ENCODE data around the gene PTOV1.

DNA sequence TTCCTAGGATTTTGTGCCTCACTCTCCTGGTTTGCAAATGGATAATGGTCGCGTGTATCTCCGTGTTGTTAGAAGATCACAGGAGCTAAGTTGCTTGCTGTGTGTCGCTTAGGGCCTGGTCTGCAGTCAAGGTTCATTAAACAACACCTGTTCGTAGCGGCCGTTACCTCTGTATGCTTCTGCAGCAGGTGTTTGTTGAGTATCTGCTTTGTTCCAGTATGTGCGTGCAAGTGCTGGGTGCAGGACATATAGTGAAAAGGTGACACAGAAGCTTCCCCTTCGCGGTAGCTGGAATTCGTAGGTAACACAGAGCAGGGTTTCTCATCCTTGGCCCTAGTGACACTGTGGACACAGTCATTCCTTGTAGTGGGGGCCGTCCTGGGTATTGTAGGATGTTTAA lies 27.5 kb upstream of the PTOV1 start:
- no peak for TF ChIP-seq RELA (CRISPR knock-in tag; IDR thresholded peaks at IDR 0.05; ENCODE audit: borderline replicate concordance)
- TF ChIP-seq SMAD3 (CRISPR knock-in tag; IDR thresholded peaks at IDR 0.05; ENCODE audit: borderline replicate concordance) = no peak

Data from WTC11 (cell line).